ENCODE measurements around the gene TLR9.

Gene TLR9

GRCh38 chr3:52247409-52248164, 22.1 kb upstream of the TLR9 start:
- DNase-seq: no peak

DNA sequence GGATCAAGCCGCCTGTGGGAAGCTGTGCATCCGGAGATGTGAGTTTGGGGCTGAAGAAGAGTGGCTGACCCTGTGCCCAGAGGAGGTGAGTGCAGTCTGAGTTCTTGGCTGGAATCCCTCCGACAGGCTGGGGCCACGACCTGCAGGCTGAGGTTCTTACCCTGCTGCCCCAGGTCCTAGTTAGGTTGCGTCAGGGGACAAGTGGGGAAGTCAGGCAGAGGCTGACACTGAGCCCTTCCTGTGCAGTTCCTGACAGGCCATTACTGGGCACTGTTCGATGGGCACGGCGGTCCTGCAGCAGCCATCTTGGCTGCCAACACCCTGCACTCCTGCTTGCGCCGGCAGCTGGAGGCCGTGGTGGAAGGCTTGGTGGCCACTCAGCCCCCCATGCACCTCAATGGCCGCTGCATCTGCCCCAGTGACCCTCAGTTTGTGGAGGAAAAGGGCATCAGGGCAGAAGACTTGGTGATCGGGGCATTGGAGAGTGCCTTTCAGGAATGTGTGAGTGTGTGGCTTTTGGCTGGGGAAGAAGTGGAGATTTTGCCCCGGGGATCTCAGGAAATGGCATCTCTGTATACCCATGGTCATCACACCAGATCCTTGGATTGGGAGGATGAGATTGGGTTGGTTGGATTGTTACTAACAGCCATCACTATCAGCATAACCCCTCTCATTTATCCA, 21.4 kb upstream of the TLR9 start:
- no peak for DNase-seq

DNA sequence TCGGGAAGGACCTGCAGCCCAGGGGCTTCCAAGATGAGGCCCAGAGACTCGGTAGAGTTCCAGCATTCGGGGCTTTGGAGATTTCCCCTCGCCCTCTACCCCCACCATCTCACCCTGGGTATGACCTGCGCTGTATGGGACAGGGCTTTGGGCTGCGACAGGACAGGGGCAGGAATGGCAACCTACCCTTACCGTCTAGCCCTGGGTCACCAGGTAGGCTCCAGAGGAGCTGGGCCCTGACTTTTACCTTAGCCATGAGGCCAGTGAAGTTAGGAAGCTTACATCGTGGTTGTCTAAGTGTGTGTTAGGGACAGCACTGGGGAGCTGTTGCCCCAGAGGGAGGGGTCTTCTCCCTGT, 20.8 kb upstream of the TLR9 start:
- no peak for DNase-seq

DNA sequence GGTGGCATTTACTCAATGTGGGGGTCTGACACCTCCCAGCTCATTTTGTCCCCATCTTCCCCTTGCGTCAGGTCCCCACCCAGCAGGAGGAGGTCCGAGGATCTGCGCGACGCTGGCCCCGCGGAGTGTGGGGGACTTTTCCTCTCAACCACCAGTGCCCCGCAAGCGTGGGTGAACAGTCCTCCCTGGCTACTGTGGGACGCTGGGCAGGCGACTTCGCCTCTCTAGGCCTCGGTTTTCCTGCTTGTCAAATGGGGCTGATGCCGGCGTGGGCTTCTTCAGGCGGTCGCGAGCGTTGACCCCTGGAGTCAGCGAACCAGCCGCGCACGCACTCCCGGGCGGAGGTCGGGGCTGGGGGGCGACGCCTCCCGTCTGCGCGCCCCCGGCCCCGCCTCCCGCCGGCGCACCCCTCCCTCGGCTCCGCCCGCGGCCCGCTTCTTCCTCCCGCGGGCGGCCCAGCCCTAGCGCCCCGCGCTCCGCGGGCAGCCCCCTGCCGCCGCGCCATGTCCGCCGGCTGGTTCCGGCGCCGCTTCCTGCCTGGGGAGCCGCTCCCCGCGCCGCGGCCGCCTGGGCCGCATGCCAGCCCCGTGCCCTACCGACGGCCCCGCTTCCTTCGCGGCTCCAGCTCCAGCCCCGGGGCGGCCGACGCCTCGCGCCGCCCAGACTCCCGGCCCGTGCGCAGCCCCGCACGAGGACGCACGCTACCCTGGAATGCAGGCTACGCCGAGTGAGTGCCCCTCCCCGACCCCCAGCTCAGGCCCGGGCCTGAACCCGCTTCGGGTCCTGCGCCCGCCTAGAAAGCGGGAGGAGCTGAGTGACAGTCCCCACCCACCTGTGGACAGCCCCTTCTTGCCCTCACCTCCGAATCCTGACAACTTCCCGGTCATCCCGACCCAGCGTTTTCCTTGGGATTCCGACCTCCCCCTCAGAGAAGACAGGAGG, 20.1 kb upstream of the TLR9 start, which contains the start of gene PPM1M:
TSS of gene PPM1M (plus strand) at position 438 of the 942 bp plus-strand sequence. CDS start at position 504, 66 bp downstream.
- peak in 2 of 3 experiments; percentile 40 to 50 for DNase-seq

GRCh38 chr3:52243791-52244628, 18.6 kb upstream of the TLR9 start:
- peak in 1 of 3 experiments; percentile 1 for DNase-seq

GRCh38 chr3:52242039-52242438, 16.6 kb upstream of the TLR9 start:
- DNase-seq: no peak

- DNase-seq: peak in 2 of 3 experiments; percentile 37 to 66
These were observed 15.5 kb upstream of the TLR9 start for GRCh38 chr3:52240886-52241370.

- DNase-seq: peak in 2 of 3 experiments; percentile 37 to 66
These were observed 14.8 kb upstream of the TLR9 start for GRCh38 chr3:52240059-52240885.

- peak; percentile 67 to 77 (median 74) for DNase-seq
These were observed 13.6 kb upstream of the TLR9 start, which contains the start of gene TWF2 for GRCh38 chr3:52238761-52239701. Gene TWF2, minus strand, starts transcription at chr3:52239158. Its CDS starts 142 bp downstream, at chr3:52239016.

DNA sequence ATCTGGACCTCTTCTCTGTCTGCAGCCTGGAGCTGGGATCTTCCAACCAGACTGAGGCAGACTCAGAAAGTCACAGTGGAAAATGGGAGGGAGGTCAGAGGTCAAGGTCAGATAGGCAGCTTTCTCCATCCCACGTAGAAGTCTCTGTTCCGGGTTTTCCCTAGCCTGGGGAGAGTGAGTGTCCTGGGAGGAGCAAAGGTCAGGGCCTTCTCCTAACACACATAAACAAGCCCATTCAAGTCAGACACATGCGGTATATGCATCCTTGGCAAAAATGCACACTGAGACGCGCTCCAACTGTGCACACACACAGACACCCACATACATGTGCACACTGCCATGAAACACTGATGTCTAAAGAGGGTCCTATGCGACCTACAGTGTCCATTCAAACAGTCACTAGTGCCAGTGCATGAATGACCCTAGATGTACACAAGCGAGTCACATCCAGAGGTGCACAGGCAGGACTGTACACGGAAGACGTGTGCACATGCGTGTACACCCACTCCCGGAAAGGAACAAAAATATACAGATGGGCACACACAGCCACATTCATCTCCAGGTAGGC, 12.8 kb upstream of the TLR9 start:
- DNase-seq: no peak

- DNase-seq: no peak
These were observed 12.3 kb upstream of the TLR9 start for GRCh38 chr3:52237657-52238172.

- no peak for DNase-seq
These were observed 11.7 kb upstream of the TLR9 start for GRCh38 chr3:52237006-52237656.

DNA sequence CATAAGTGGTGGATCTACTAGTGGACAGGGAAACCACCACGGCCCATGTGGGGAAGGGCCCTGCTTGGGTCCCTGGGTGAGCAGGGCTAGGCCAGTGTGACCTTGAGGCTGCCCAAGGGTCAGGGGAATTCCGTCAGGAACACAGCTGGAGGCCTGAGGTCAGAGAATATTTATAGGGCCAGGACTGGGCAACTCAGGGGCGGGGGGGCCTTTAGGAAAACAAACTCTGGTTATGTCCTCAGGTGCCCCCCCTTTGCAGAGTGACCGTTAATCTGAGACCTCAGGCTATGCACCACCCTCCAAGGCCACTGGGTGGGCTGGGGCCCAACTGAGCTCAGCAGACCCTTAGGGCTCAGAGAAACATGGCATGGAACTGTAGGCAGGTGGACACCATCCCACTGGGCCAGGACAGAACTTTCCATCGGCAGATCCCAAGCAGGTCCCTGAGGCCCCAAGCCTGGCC, 11.0 kb upstream of the TLR9 start:
- no peak for DNase-seq

DNA sequence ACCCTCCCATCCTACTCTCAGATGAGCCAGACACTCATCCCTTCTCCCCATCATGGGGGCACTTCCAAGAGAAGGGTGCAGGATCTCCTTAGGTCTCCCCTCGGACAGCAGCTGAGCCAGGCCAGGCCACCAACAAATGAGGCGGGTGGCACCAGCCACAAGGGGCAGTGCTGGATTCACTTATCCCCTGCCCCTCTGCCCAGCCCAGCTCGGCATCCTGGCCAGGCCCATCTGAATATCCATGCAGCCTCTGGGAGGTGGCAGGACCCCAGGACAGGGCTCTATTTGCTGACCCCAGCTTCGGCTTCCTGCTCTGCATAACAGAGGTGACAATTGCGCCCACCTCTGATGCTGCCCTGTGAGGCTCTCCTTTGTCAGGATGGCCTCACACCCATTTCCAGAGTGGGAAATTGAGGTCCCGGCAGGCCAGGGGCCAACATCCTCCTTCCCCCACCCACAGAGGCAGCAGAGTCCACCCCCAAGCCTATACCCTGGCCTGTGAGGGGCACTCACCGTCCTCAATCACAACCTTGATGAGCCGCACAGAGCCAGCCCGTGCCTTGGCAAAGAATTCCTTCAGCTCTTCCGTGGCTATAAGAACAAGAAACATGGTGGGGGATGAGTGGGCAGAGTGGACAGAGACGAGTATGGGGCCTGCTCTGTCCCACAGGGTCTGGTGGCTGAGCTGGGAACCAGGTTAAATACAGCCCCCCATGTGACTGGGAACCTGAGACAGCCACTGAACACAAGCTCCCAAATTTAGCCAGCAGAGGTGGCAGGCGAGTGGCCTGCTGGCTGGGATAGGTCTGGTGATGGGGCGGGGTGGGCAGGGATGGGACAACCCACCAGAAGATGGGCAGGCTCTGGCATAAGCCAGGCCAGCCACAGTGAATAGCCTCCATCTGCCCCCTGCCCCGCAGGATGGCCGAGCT, 9.3 kb upstream of the TLR9 start:
- DNase-seq: no peak

- DNase-seq: no peak
These were observed 8.5 kb upstream of the TLR9 start for GRCh38 chr3:52233968-52234367.

GRCh38 chr3:52233108-52233591, 7.7 kb upstream of the TLR9 start:
- DNase-seq: no peak
